ENCODE measurements around the gene PGAM2. TPM values are rescaled to one million over a fixed set of nuclear protein-coding genes. Genes with fewer than 3 reads are reported as not detected.

Gene PGAM2
- total RNA-seq, 1 experiment from 2014 or later, result 0.27 TPM

DNA sequence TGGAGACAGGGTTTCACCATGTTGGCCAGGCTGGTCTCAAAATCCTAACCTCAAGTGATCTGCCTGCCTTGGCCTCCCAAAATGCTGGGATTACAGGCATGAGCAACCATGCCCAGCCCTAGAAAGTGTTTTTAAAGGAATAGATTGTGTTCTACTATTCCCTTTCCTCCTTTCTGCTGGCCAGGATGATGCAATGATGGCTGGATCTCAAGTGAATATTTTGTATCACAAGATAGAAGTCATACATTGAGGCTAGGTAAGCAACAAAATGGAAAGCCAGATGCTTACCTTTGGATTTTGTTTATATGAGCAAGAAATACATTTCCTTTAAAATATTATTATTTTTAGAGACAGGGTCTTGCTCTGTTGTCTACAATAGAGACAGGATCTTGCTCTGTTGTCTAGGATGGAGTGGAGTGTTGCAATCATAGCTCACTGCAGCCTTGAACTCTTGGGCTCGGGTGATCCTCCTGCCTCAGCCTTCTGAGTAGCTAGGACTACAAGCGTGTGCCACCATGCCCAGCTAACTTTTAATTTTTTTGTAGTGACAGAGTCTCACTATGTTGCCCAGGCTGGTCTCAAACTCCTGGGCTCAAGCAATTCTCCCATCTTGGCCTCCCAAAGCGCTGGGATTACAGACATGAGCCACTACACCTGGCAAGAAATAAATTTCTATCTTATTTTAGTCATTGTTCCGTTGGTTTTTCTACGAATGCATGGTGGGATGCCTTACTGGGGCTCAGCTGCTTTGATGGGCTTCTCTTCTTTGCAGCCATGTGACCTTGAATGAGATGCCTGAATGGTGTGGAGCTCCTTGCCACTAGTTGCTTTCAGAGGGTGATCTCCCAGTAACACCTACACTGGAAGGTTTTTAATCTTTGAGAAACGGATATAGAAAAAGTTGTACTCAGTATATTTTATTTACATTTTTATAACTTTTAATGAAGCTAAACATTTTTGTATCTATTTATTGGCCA is 33.0 kb upstream of the PGAM2 start:
- ChIA-PET CTCF (no interaction called here), POLR2A (interaction anchor here (1.5 kb wide), 1 partner anchor 14 kb away, joined by 3 read pairs; no protein-coding TSS in a partner anchor), RAD21 (ENCODE audit: low non-redundant PET in 1 of 2, low total read pairs in 2 of 2, uncharacterized antibody in 2 of 2, unreplicated experiment in 2 of 2) (no interaction called here)
- TF ChIP-seq ZBTB33 (IDR thresholded peaks at IDR 0.05; ENCODE audit: extremely low read depth, insufficient replicate concordance, low read length) (no peak), EGR1 (IDR thresholded peaks at IDR 0.05; ENCODE audit: low read depth) (no peak), CTCF (IDR thresholded peaks at IDR 0.05 in 2 of 3, conservative IDR thresholded peaks at IDR 0.05 in 1 of 3; ENCODE audit: borderline replicate concordance in 1 of 3, insufficient read depth in 1 of 3, low read depth in 2 of 3, low read length in 2 of 3) (no peak), POLR2AphosphoS5 (IDR thresholded peaks at IDR 0.05; ENCODE audit: low read depth, low read length) (no peak), SP1 (IDR thresholded peaks at IDR 0.05; ENCODE audit: low read depth) (no peak), TCF7L2 (IDR thresholded peaks at IDR 0.05; ENCODE audit: borderline replicate concordance, extremely low read depth, insufficient read depth, insufficient read length) (no peak), CEBPB (IDR thresholded peaks at IDR 0.05; ENCODE audit: low read depth) (no peak), MAX (IDR thresholded peaks at IDR 0.05) (no peak), SRF (IDR thresholded peaks at IDR 0.05; ENCODE audit: low read depth) (no peak), SIN3A (IDR thresholded peaks at IDR 0.05; ENCODE audit: low read depth) (no peak), REST (IDR thresholded peaks at IDR 0.05; ENCODE audit: low read depth) (no peak), POLR2A (IDR thresholded peaks at IDR 0.05; ENCODE audit: borderline replicate concordance, extremely low read depth, insufficient read depth, insufficient read length) (no peak), ZFX (IDR thresholded peaks at IDR 0.05) (no peak), ZNF274 (IDR thresholded peaks at IDR 0.05; ENCODE audit: low read depth, low read length) (no peak), FOSL1 (IDR thresholded peaks at IDR 0.05; ENCODE audit: low read depth) (no peak), RAD21 (IDR thresholded peaks at IDR 0.05; ENCODE audit: low read depth) (no peak), CBX3 (IDR thresholded peaks at IDR 0.05; ENCODE audit: low read depth) (no peak)
- TF ChIP-seq, protein P1, sequence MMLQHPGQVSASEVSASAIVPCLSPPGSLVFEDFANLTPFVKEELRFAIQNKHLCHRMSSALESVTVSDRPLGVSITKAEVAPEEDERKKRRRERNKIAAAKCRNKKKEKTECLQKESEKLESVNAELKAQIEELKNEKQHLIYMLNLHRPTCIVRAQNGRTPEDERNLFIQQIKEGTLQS (IDR thresholded peaks at IDR 0.05), result no peak
- BruUV-seq (replicated peaks), result no TSS peak
- Histone ChIP-seq H3K79me2 (ENCODE audit: insufficient read depth, low read length) (no peaks in the 10 kb centered on the region), H3K36me3 (ENCODE audit: control insufficient read depth in 1 of 2, insufficient read depth in 2 of 2, low read length in 2 of 2) (no peaks in the 10 kb centered on the region), H3K27me3 (ENCODE audit: insufficient read depth, low read length) (no peaks in the 10 kb centered on the region), H3K9me2 (ENCODE audit: insufficient read depth) (no peaks in the 10 kb centered on the region), H4K20me1 (ENCODE audit: insufficient read depth) (no peaks in the 10 kb centered on the region), H3K4me1 (ENCODE audit: control insufficient read depth in 1 of 2, insufficient read depth in 2 of 2, low read length in 2 of 2) (no peaks in the 10 kb centered on the region), H3K27ac (ENCODE audit: low read depth, low read length) (no peak overlapping the region), H3K9ac (ENCODE audit: low read length) (no peak overlapping the region), H2AFZ (ENCODE audit: low read depth, low read length, poor library complexity, severe bottlenecking) (no peak overlapping the region), H3K9me3 (ENCODE audit: control insufficient read depth in 1 of 2, insufficient read depth in 1 of 2, low read depth in 1 of 2, low read length in 2 of 2) (no peaks in the 10 kb centered on the region), H3K4me2 (ENCODE audit: low read length) (no peak overlapping the region), H3K4me3 (replicated peaks in 1 of 2; ENCODE audit: low read depth in 1 of 2, low read length in 2 of 2) (no peak overlapping the region)
- ATAC-seq (no peak), DNase-seq (ENCODE audit: low read depth, low spot score) (no peak)
- intact Hi-C loops (cut with micrococcal nuclease), result no loop called here

Measured in HCT116 (cell line).